HG02610 (cell line): Measurements from ENCODE around the gene MTCL1.

ENCODE experiments used
- ATAC-seq: cut with Tn5 transposase; IDR thresholded peaks from one replicate; pipeline ENCODE4 v1.9.1; 2021; ENCODE audit warnings: mild to moderate bottlenecking, moderate library complexity; ENCODE audit not compliant: unreplicated experiment

MTCL1 gene

GRCh38 chr18:8686611-8687010, 18.7 kb upstream of the MTCL1 start:
- no peak for ATAC-seq

DNA sequence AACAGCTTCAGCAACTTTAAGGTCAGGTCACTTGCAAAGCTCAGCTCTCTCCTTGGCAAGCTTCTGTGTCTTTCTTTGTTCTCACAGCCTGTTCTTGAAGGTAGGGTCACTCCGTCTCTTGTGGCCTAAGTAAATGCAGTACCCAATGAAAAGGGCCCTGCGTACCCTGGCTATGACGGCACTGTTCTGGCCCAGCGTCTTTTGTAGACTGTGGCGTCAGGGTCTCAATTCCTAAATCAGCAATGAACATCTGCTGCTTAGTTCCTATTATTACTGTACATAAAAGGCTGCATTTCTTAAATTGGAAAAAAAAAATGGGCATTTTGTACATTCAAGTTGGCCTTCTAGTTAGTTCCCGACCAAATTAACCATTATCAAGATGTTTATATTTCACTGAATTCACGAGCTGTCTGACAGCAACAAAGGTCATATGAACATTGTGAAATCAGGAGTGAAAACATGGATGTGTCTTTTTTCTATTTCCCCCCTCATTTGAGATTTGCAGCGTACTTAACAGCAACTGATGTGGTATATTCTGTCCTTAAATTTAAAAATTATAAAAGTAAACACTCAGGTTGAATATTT, 17.0 kb upstream of the MTCL1 start:
- ATAC-seq: no peak

DNA sequence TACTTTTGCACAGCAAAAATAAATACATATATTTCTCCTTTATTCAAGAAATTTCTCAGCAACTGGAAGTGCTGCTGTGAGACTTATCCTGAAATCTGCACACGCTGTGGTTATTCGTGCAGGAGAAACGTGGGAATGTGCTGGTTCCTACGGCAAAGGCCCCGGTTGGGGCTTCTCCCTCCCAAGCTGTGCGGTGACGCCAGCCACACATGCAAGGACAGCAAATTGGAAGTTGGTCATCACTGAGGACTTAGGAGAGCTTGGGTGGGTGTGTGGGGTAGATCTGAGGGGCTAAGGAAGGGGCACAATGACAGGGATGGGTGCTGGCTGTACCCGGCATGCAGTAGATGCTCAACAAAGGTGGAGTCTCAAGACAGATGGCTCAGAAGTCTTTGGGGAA, 16.5 kb upstream of the MTCL1 start:
- no peak for ATAC-seq

DNA sequence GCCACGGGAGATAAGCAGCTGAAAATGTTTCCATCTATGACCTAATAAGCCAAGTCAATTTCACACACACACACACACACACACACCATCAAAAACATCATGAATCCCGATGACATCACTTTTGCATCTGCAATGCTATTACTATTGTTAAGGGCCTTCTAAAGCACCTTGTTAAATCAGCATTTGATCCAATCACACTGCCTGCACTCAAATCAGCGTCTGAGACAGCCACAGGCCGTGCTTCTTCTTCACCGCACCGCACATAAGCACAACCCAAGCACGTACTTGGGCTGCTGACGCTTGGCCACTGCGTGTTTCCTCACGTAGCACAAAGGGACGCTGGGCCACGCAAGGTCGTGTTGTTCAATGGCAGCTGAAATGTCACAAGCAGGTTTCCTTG, 15.8 kb upstream of the MTCL1 start:
- no peak for ATAC-seq

DNA sequence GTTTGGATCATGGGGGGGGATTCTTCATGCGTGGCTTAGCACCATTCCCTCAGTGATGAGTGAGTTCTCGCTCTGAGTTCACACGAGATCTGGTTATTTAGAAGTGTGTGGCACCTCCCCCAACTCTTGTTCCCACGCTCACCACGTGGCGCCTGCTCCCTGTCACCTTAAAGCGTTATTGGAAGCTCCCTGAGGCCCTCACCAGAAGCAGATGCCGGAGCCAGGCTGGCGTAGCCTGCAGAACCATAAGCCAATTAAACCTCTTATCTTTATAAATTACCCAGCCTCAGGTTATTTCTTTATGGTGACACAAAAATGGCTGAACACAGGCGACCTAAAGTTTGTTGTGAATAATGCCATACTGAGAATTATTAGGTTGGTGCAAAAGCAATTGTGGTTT, 10.5 kb upstream of the MTCL1 start:
- ATAC-seq: no peak

GRCh38 chr18:8695932-8696517, 9.3 kb upstream of the MTCL1 start:
- ATAC-seq: peak; percentile 50

DNA sequence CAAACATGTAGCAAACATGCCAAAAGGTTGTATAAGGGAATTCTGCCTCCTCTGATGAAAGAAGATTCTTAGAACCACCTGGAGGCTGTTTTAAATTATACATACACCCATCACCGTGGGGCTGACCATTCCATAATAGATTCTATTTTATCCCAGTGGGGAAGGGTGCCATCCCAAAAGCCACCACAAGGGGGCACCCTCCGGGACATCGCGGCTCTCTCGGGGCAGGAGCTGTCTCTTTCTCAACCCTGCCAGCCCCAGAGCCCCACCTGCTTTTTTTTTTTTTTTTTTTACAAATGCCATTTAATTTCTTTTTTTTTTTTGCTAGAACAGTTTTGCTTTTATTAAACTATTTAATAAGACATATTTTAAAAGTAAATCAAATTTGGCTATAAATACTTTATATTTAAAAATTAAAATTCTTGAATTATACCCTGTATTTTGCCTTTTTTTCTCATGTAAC, 8.6 kb upstream of the MTCL1 start:
- no peak for ATAC-seq

DNA sequence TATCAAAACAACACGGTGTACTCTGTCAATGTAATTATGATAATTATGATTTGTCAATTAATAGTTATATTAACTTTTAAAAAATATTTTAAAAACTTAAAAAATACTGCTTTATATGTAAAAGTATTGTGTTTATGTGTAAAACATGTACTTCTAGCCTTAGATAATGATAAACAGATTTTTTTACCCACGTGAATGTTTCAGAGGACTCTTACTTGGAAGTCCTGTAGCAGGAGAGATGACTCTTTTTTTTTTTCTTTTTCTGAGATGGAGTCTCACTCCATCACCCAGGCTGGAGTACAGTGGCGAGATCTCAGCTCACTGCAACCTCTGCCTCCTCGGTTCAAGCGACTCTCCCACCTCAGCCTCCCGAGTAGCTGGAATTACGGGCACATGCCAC, 6.2 kb upstream of the MTCL1 start:
- no peak for ATAC-seq

DNA sequence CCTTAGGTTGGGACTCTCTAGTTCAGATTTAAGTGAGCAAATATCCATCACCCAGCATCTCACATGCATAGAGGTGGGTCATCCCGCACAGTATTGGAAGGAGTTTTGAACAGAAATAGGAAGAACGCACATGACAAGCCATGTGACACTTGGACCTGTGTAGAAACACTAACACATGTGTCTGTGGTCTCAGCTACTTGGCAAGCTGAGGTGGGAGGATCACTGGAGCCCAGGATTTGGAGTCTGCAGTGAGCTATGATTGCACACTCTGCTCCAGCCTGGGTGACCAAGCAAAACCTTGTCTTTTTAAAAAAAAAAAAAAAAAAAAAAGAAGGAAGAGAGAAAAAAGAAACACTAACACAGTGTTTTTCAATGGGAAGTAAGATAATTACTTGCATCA, 5.4 kb upstream of the MTCL1 start:
- ATAC-seq: no peak

DNA sequence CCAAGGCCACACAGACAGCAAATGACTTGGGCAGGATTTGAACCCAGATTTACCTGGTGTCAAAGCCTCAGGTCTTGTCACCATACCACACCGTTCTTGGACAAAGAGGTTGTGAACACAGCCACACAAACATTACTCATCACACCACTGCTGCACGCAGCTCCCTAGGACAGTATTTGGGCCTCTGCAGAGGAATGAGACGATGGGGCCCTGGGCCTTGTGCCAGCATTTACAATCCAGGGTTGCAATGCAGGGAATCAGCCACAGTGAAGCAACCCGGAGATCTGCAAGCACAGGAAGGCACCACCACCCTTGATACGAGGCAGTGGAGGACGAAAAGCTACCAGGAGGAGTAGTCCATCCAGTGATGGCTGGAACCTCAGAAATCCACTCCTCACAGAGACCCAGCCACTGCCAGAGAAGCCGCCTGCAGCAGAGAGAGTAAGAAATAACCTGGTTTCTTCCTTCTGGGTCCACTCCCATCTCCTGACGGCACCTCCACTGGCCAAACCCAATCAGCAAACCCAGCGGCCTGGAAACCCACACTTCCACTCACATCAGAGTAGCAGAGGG, 3.7 kb upstream of the MTCL1 start:
- no peak for ATAC-seq

DNA sequence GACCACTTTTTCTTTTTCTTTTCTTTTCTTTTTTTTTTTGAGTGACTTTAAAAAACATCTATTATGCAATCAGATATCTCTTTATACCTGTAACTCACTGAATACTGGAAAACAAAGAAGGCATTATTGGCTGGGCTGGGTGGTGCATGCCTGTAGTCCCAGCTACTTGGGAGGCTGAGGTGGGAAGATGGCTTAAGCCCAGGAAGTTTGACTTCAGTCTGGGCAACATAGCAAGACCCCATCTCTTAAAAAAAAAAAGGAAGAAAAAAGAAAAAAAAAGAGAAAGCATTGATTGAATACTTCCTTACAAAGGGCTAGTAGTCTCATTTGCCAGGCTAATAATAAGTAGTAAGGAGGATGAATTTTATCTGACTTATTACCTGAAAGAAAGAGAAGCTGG, 2.7 kb upstream of the MTCL1 start:
- no peak for ATAC-seq

DNA sequence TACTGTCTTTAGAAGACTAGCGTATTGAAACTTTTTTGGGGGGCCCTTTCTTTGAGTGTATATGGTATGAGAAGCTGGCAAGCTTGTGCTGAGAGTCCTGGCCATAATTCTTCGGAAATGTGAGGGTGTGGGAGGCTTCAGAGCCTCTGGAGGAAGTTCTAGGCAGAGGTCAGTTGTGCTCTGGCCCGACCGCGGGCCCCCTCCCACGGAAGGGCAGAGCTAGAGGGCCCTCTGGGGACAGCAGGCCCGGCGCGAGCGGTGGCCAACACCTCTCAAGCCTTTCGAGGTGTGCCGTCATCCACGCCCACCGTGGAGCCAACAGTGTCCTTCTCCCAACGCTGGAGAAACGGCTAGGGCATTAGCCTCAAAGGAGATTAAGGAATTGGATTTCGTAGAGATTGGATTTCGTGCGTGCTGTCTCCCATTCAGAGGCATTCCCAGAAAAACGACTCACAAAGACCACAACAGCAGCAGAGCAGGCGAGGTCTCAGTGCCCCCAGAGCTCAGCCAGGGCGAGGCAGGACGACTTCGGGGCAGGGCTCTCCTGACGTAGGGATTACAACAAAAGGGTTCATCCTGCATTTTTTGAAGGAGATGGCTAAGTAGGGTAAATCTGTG, 2.2 kb upstream of the MTCL1 start:
- no peak for ATAC-seq

DNA sequence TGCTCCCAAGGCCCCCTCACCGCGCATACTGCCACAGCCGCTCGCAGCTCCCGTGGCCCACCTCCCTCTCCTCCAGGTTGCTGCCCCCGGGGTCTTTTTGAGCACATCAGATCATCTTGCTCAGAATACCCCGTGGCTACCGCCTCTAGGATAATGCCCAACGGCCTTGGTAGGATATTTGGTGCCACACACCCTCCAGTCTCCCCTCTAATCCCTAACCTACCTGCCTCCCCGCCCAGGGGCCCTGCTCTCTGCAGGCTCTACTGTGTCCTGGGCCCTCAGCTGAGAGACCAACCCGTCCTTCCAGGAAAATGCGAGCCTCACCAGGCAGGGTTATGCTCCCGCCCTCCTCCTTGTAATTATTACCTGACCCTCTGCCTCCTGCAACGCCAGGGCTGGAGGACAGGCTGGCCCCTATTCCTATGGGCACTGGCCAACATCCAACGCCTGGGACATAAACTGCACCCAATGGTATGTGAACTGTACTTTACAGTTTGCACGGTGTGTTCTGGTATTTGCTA, 1.5 kb upstream of the MTCL1 start:
- ATAC-seq: no peak

DNA sequence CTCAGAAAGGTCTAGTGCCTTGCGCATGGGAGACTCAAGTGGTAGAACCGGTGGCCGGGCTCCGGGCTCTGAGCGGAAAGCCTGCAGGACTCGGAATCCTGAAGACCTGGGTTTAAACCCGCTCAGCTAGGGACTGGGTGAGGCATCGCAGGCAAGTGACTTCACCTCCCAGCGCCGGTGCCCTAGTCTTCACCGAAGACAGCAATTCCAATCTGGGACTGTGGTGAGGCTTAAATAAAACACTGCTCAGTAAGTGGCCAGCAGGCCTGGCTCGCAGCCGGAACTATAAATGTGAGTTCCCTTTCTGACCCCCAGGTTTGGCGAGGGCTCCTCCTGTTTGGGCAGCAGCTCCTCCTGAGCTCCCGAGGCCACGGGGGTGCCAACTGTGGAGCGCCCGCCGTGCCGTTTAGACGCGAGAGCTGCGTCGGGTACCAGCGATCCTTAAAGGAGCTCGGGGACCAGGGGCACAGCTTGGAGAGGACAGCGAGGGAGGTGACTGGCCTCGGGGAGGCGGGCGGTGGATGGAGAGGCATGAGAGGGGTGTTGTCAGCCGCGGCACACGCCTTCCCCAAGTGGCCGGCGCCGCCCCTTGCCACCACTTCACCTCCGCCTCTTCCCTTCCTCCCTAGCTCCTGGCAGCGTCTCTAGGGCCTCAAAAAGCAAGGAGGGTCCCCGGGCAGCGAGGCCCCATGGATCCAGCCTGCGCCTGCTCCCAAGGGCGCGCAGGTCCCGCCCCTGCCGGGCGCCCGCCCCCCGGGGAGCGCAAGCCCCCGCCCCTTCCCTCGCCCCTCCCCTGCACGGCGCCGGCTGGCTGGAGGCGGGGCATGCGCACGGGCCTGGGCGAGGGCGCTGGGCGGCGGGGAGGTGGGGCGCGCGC, 757 bp upstream of the MTCL1 start:
- peak; percentile 90 for ATAC-seq

- ATAC-seq: no peak
Observed at GRCh38 chr18:8705961-8706790, 820 bp downstream of the MTCL1 start.

DNA sequence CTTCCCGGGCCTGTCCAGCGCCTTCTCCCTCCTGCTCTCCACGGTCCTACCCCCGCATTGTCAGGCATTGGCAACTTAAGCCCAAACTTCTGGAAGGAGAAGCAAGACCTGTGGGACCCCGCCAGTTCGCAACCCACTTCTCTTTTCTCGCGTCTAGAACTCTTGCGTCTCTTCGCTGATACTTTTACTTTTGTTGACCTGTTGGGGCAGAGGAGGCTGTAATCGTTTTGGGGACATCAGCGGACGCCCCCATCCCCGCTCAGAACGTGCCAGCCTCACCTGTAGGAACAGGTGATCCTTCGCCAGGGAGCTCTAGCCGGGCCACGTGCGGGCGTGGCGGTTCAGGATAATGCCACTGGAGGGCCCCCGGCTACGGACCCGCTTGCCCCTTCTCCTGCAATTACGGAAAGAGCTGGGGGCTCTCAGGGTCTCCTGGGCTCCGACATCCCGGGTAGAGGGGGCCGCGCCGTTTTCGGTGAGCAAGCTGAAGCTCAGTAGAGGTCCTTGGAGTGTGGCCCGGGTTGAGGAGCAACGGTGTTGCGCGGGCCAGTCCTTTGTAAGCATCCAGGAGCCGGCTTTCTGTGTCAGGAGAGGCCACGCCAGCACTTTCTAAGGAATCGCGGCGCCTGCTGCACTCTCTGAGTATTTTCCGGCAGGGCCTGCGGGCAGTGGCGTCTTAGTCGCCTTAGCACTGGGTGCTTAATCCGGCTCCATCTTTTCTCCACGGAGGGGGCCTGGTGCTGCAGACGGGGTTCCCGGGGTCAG, 1.6 kb downstream of the MTCL1 start:
- ATAC-seq: no peak

GRCh38 chr18:8707556-8708300, 2.4 kb downstream of the MTCL1 start:
- no peak for ATAC-seq

- no peak for ATAC-seq
Observed at GRCh38 chr18:8708670-8709069, 3.3 kb downstream of the MTCL1 start.
